NOMO-1 (cell line): ENCODE results near the gene PRSS3.
"Not testable (repeated sequence)": the region's sequence is repeated elsewhere in the genome, so short reads cannot be mapped to it uniquely, and the experiment has no call there.

Source experiments
- DNase-seq, 2 experiments: peaks; one replicate each; lab custom pipeline; 2025; ENCODE audit not compliant: unreplicated experiment in 2 of 2; lab: John Stamatoyannopoulos, UW

PRSS3 gene

DNA sequence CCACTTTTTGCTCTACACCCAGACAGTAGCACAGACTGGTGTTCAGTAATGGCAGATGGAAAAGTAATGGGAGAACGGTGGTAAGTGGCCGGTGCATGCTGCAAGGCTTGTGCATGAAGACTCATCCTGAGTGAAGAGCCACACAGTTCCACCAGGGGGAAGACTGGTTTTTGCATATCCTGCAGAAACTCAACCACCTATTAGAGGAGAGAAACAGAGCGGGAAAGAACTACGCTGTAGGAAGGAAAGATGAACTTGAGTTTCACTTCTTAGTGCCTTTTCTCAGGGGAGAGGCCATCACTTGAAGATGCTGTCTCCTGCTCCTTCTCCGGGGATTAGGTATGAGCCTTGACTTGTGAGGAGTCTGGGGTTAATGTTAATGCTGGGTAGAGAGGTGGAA, 9.4 kb upstream of the PRSS3 start:
- no peak for DNase-seq

DNA sequence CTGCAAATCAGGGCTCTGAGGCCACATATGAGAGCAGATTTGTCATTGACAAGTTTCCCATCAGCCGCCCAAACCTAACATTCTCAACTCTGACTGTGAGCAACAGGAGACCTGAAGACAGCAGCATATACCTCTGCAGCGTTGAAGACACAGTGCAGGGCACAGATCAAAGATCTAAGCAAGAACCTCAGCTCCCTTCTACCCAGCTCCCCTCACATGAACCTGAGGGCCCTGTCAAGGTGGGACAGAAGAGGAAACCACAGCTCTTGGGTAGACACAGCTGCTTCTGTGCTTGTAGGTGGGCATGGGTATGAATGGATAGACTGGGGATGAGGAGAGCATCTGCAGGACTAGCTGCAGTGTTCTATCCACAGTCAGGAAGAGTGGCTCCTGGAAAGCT, 8.7 kb upstream of the PRSS3 start:
- DNase-seq = no peak

DNA sequence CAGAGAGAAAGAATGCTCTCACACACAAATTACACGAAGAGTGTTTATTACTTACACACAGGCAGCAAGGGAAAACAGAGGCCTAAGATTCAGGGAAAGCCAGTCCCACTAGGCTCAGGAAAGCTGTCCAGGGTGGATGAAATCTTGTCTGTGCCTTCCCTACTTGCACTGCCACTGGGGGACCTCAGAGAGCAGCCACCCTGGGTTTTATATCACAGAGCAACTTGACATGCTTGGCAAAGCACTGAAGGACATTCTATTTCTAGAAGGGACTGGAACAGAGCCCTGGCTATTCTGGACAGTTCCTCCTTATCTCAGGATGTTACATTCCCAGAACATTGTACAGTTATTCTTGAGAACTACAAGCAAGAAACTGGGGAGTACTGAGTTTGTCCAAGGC, 7.5 kb upstream of the PRSS3 start:
- no peak for DNase-seq

DNA sequence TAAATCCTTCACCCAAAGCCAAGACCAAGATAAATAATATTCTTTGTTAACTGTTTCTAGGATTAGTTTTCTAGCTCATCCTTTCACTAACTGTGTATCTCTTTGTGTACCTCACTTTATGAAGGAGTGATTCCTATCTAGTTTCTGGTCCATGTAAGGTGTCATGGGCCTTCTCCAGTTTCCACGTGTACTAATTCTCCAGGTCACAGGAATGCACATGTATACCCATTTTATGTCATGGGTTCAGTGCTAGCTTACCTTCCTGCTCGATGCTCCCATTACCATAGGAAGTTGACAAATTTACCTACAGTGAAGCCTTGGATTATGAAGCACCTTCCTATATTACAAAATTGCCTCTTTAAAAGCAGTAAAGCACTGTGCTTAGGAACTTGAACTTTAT, 5.9 kb upstream of the PRSS3 start:
- DNase-seq = not testable (repeated sequence)

DNA sequence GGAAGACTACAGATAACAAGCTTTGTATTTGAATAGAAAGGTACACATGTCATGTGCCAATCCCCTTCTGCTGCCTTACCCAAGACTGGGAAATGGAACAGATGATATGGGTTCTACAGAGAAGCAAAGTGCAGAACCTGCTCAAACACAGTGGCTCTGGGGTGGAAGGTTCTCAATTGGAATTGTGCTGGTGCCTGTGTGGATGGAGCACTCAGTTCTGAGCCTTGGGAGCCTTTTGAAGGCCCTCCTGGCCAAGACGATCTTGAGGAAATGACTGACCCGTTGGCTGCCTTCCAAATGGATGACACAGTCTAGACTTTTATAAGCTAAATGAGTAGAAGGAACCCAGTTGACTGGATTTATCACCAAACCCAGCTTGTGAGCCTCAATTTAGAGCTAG, 4.2 kb upstream of the PRSS3 start:
- DNase-seq = no peak

DNA sequence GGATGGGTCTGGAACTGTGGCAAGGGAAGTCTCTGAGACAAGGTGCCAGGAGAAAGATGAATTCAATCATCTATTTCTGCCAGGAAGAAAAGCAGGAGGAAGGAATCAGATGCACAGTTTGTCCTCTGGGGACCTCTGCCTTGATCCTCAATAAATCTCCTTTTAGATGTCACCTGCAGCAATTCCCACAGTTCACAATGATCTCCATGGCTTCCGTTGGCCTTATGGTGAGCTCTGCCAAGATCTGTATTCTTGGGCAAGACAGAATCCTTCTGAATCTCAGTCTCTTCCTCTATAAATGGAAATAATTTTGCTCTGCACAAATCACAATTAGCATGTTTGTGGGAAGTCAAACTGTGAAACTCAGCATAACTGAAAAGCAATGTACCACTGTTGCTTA, 1.9 kb upstream of the PRSS3 start:
- DNase-seq = not testable (repeated sequence)

DNA sequence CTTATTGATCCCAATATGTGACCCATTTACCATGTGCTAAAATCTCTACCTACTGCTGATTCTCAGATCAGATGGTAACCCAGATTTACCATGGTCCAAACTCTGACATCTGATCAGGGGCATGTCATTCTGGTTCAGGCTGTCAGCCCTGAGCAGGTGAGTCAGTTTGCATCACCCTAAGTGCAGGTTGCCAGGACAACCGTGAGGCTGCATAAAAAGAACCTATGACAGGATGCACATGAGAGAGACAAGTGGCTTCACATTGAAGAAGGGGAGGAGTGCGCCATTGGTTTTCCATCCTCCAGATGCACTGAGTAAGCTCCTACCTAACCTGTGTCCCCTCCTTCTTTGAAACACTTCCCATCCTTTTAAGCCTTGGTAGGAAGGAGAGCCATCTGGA, 801 bp upstream of the PRSS3 start:
- DNase-seq = no peak

DNA sequence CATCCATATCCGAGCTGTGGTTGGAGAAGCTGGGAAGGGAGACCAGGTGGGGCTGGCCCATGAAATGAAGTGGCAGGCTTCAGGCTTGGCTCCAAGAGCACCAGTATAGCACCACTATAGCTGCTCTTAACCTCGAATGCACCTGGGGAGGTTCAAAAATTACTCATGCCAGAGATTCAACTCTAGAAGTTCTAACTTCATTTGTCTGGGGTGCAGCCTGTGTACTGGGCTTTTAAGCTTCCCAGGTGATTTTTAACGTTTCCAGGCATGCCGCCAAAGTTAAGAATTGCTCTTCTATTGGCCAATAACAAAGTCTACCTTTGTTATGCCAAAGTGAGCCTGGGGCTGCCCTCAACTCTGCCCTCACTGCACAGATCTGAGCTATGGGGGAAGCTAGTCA, 458 bp downstream of the PRSS3 start:
- DNase-seq = no peak

DNA sequence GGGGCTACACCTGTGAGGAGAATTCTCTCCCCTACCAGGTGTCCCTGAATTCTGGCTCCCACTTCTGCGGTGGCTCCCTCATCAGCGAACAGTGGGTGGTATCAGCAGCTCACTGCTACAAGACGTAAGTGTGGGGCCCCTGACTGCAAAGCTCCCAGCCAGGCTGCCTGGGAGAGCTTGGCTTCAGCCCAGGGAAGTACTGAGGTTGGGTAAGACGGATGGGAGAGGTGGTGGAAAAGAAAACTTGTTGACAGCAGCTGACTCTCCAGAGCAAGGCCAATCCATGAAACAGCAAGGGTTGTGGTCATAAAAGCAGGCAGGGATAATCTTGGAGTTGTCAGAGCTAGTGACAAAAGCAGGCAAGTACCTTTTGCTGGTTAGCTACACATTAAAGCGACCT, 1.3 kb downstream of the PRSS3 start:
- DNase-seq = not testable (repeated sequence)

DNA sequence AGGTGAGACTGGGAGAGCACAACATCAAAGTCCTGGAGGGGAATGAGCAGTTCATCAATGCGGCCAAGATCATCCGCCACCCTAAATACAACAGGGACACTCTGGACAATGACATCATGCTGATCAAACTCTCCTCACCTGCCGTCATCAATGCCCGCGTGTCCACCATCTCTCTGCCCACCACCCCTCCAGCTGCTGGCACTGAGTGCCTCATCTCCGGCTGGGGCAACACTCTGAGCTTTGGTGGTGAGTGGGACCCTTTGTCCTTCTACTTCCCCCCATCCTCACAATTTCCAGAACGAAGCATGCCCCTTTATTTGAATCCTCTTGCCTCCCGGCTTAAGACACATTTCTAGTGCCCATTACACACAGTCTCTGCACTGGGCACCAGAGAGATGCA, 2.5 kb downstream of the PRSS3 start:
- DNase-seq = no peak

DNA sequence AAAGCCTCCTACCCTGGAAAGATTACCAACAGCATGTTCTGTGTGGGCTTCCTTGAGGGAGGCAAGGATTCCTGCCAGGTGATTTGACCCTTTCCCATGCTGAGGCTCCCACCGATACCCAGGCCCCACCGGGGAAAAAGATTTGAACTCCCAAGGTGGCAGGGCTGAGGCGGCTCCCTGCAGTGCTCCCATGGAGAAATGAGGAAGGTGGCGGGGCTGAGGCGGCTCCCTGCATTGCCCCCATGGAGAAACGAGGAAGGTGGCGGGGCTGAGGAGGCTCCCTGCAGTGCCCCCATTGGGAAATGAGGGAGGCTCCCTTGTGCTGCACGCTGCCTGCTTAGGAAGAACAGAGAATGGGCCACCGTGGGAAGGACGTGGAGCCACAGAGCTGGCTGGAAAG, 3.2 kb downstream of the PRSS3 start:
- DNase-seq = no peak

DNA sequence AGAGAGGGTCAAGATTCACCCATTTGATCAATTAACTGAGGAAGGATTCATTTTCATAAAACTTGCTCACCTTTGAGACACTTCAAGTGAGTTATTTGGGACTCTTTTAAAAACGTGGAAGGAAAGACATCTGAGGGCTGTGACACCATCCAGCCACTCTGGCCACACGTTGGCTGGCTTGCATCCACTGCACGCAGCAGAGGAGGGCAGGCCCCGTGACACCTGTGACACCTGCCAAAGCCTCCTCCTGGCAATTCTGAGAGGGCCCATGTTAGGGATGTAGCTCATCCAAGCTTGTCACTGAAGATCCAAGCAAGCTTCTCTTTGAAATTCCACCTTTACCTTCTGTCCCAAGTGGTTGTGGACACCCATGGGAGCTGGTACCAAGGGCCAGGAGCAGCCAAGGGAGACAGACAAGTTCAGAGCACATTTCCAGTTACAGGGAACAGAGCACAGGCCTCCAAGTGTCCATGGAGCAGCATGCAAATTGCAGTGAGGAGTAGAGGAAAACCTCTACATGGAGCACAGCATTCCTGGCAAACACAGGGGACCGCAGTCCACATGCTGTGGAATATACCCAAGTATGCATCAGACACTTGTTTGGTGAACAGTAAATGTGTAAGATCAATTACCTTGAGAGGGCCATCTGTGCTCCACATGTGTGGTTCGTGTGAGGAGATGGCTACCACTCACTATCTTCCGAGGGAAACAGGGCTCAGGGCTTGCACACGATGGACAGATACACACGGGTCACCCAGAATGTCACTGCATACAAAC, 4.8 kb downstream of the PRSS3 start:
- no peak for DNase-seq

DNA sequence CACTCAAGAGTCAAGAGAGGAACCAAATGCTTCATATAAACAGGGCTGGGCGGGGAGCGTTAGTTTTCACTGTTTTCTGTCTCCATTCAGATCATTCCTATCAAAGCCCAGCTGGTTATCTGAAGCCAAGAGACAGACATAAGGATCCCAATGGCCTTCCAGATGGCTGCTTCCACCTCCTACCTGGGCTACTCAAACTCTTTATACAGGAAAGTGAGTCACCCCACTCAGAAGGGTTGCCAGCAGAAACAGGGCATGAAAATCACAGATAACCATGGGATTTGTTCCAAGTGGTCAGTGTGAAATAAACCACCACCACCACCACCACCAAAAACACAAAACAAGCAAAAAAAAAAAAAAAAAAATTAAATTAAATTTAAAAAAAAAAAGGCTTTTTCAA, 5.5 kb downstream of the PRSS3 start:
- no peak for DNase-seq

DNA sequence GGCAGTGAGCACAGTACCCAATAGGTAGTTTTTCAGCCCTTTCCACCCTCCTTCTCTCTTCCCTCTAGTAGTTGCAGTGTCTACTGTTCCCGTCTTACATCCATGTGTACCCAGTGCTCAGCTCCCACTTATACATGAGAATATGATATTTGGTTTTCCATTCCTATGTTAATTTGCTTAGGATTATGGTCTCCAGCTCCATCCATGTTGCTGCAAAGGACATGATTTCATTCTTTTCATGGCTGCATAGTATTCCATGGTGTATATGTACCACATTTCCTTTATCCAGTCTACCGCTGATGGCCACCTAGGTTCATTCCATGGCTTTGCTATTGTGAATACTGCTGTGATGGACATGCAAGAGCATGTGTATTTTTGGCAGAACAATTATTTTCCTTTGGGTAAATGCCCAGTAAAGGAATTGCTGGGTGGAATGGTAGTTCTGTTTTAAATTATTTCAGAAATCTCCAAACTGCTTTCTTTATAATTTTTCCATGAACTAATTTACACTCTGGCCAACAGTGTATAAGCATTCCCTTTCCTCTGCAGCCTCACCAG, 6.7 kb downstream of the PRSS3 start:
- not testable (repeated sequence) for DNase-seq

DNA sequence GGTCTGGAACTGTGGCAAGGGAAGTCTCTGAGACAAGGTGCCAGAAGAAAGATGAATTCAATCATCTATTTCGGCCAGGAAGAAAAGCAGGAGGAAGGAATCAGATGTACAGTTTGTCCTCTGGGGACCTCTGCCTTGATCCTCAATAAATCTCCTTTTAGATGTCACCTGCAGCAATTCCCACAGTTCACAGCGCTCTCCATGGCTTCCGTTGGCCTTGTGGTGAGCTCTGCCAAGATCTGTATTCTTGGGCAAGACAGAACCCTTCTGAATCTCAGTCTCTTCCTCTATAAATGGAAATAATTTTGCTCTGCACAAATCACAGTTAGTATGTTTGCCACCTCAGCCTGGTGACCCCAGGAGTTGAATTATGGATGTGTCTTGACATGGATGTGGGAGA, 8.8 kb downstream of the PRSS3 start:
- not testable (repeated sequence) for DNase-seq

DNA sequence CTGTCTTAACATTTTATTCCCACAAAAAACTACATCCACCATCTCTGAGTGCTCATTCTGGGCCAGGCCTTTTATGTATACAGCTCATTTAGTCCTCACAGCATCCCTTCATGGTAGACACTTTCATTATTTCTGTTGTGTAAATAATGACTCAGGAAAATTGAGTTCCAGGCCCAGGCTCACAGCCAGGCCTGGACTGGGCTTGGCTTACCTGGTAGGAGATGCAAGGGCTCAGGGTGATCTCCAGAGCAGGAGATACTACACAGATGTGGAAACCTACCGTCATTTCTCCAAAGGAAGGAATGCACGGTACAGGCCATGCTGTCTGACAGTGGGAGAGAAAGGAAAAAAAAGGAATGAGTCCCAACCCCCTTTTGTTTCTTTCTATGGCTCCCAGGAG, 11.8 kb downstream of the PRSS3 start:
- not testable (repeated sequence) for DNase-seq

DNA sequence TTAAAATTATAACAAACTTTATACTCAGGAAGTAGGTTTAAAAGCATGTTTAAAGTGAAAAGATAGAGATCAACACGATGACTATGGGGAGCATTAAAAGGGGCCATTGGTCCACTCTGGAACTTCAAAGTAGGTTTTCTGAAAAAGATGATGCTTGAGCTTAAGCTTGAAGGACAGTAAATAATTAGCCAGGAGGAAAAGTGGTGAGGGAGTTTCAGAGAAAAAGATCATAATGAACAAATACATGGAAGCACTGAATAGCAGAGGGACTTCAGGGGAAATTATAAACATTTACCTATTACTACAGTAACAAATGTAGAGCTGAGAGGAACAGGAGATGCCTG, 13.6 kb downstream of the PRSS3 start:
- not testable (repeated sequence) for DNase-seq

DNA sequence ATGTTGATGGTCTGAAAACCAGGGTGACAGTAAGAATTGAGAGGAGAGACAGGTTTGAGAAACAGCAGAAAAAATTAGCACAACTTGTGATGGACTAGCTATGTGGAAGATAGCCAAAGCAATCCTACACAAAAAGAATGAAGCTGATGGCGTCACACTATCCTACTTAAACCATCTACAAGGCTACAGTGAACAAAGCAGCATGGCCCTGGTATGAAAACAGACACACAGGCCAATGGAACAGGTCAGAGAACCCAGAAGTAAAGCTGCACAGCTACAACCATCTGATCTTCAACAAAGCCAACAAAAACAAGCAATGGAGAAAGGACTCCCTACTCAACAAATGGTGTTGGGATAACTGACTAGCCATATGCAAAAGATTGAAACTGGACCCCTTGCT, 14.1 kb downstream of the PRSS3 start:
- DNase-seq = no peak

DNA sequence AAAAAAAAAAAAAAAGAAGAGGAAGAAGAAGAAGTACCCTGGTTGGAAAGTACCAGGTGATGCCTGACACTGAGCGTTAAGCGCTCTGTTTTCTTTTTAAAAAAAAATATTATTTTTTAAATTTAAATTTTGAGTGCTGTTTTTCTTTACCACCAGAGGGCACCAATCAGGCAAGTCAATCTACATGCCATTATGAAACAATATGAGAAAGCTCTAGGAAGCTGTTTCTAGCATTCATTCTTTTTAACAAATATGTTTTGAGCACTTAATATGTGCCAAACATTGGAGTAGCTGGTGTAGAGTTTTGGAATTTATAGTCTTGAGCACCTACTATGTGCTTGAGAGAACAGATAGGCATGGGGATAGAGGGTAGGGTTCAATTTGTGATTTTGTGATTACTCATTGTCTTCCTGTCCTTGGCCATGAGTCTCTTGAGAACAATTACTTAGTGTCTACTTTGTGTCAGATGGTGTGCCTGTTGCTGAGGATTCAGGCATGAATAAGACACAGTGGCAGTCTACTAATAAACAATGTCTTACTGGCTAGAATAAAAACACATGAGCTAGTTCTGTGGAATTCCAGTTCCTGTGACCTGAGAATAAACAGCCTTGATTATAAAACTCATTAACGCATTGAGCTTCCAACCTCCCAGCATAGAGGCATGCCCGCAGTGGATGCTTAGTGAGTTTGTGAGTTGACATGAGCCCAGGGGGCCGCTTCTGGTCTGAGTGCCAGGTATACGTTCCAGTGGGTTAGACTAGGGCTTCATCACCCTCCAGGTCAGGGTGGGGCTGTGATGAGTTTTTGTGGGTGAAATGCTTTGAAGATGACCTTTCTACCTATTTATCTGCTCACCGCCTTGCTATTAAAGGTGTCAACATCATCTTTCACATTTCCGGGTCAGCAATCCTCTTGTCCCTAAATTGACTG, 18.6 kb downstream of the PRSS3 start:
- peak; percentile 53 to 85 for DNase-seq

DNA sequence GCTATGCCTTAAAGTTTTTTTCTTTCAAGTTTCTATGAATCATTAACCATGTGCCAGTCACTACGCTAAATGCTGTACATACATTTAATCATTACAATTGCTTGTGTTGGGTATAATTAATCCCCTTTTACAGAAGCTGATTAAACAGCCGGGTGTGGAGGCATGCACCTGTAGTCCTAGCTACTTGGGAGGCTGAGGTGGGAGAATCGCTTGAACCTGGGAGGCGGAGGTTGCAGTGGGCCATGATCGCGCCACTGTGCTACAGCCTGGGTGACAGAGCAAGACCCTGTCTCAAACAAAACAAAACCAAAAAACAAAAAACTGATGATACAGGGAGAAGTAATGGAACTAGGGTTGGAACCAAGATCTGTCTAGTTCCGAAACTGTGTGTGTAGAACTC, 20.4 kb downstream of the PRSS3 start:
- DNase-seq = no peak

DNA sequence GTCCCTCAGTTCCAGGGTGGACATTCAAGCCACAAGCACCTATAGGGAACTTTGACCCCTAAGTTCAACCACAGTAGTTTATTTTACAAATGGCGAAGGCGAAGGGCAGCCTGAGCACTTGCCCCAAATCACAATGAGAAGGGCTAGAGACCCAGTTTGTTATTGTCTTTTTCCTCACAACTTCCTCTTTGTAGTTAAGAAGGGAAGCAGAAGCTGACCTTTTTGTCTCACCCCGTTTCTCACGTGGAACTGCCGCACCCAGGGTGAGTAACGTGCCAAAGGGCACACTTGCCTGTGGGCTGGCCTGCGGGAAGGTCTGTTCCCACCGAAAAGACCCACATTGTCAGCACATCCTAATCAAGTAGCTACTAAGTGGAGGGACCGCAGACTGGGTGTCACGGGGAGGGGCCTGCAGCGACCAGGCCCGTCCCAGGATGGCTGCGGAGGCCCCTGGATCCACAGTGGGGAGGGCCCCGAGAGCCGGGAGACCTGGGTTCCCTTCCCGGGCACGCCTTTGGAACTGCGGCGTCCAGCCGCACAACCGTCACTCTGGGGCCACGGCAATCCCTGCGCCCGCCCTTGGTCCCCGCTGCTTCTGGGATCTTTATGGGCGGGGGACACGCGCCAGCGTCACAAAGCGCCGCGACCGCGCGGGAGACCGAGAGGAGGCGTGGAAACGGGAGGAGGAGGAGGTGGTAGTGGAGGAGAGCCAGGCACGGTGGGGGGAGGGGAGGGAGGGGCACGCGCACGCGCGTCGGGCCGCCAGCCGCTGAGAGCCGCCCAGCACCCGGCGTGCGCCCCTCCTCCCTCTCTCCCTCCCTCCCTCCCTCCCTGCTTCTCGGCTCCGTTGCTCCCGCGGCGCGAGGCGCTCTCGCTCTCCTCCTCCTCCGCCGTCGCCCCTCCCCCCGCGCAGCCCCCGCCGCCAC, 21.2 kb downstream of the PRSS3 start, which contains the start of gene UBE2R2:
UBE2R2 (plus strand) TSS at position 834 of the 926 bp plus-strand sequence. CDS start 598 bp downstream, outside the sequence.
- DNase-seq = peak; percentile 96 to 98
